ENCODE data around the gene LONP2. TPM values are rescaled to one million over a fixed set of nuclear protein-coding genes. Genes with fewer than 3 reads are reported as not detected.

The LONP2 gene
- total RNA-seq, 4 donors from 2014 or later, result 51.4 to 73.4 (median 63.3) TPM

DNA sequence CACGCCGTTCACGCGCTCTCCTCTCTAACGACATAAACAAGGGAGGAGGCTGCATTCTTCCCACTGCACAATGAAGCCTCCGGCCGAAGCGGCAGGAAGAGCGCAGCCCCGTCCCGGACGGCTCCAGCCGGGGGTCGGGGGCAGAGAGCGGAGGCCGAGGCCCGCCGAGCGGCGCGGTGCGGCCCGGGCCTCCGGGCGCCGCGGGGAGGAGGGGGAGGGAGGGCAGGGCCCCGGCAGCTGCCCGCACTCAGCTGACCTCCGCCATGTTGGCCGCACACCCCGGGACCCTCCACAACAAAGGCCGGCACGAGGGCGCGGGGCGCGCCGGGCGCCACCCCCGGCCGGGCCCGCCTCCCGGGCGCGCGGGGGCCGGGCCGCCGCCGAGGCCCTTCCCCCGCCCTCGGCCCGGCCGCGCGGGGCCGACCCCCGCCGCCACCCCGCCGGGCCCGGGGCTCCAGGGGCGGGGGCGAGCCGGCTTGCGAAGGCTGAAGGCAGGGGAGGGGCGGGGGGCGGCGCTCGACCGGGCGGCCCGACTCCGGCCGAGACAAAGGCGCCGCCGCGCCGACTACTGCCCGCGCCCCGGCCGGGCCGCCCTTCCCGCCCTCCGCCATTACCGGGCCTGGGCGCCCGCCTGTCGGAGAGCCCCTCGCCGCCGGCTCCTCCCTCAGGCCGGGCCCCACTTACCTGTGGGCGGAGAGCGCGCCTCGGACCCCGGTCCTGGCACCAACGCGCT is 140.6 kb downstream of the LONP2 start:
- peak in 1 of 2 donors; percentile 17 for TF ChIP-seq POLR2AphosphoS5 (IDR thresholded peaks at IDR 0.05)
- no peak for TF ChIP-seq EP300 (IDR thresholded peaks at IDR 0.05)
- TF ChIP-seq, protein P1, sequence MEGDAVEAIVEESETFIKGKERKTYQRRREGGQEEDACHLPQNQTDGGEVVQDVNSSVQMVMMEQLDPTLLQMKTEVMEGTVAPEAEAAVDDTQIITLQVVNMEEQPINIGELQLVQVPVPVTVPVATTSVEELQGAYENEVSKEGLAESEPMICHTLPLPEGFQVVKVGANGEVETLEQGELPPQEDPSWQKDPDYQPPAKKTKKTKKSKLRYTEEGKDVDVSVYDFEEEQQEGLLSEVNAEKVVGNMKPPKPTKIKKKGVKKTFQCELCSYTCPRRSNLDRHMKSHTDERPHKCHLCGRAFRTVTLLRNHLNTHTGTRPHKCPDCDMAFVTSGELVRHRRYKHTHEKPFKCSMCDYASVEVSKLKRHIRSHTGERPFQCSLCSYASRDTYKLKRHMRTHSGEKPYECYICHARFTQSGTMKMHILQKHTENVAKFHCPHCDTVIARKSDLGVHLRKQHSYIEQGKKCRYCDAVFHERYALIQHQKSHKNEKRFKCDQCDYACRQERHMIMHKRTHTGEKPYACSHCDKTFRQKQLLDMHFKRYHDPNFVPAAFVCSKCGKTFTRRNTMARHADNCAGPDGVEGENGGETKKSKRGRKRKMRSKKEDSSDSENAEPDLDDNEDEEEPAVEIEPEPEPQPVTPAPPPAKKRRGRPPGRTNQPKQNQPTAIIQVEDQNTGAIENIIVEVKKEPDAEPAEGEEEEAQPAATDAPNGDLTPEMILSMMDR (IDR thresholded peaks at IDR 0.05), result no peak
- TF ChIP-seq POLR2A (IDR thresholded peaks at IDR 0.05; ENCODE audit: low read depth), result peak; percentile 45
- Histone ChIP-seq H3K9me3 (no peaks in the 10 kb centered on the region), H3K27me3 (no peaks in the 10 kb centered on the region), H3K27ac (replicated peaks in 1 of 4) (peak overlapping the region; percentile 99 to 100 (median 99)), H3K36me3 (no peaks in the 10 kb centered on the region), H3K4me1 (peaks cover 35 to 51% (median 50%) of the 10 kb centered on the region in 4 donors), H3K4me3 (peak overlapping the region; percentile 96 to 99 (median 98))
- WGBS, result 3% methylated on average over 5 of the region's 103 CpGs
- no peak for DNase-seq (ENCODE audit: extremely low spot score)
- intact Hi-C loops (cut with DNase I), result no loop called here

DNA sequence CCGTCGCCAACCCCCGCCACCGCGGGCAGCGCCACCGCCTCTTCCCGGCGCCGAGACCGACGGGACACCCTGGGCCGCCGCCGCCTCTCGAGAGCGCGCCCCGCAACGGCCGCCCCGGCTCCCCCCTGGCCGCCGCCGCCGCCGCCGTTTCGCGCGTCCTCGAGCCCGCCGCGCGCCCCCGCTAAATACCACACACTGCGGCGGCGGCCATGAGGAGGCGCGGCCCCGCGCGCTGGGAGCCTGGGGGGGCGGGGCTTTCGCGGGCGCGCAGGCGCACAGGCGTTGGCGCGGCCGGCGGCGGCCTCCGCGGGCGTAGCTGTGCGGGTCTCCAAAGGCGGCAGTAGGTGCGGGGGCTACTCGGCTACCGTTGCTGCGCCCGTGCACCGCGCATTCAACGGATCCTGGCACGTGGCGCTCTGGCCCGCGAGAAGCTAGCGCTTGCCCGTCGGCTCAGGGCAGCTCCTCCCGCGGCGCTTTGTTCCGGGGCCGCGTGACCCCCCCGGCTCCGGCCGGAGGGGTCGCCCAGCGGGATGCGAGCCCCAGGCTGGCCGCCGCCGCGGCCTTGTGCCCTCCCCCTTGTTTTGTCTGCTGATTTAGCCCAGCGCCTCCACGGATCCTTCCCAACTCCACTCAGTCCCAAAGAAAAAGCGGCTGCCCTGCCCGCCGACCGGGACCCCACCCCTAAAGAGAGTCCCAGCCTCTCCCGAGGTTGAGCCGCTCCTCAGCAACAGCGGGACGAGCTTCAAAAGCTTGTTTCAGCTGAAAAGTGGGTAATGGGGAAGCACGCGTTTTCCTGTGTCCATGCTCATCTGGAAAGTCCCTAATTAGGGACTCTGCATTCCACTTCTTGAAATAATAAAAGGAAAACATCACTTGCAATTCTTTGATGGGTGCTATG is 141.4 kb downstream of the LONP2 start, which contains the start of gene SIAH1:
Gene SIAH1, minus strand, starts transcription at position 161 of the 898 bp plus-strand sequence. CDS start 22,985 bp downstream, outside the sequence.
- peak within 1 kb of the TSS; percentile 99 to 100 (median 99) for H3K27ac ChIP-seq (replicated peaks in 1 of 4)
- peaks cover 28 to 43% (median 41%) of the 10 kb centered on the region in 4 donors for H3K4me1 ChIP-seq
- intact Hi-C loops (cut with DNase I), result no loop called here

DNA sequence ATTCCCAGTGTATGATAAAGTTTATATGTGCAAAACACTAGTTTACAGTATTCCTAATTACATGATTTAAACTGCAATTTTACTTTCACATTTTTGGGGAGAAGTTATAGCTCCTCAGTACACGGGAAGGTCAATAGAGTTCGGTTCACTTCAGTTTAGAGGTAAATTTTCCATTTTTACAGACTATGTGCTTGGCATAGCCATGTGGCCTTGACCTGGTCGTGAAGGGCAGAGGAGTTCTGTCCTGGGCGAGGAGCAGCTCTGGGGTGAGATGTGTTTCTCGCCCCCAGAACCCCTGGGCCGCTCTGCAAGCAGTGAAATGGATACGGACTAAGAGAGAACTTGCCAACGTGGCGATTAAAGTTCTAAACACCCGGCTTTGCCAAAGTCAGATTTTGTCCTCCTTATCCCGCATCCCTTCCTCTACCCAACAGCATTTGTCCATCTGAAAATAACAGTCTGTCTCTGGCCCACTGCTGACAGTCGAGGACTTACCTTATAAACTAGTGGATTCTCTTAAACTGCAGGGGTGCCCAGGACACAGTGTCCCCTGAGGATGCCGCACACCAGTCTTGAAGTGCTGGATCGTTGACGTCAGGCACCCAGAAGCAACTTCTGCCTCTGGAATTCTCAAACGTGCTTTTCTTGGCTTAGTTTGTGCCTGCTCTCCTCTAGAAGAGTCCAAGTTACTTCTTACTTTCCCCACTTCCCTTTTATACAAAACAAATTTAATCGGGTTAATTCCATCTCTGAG is 142.6 kb downstream of the LONP2 start:
- H3K9me3 ChIP-seq, result no peaks in the 10 kb centered on the region
- H3K4me3 ChIP-seq, result no peak overlapping the region
- peak; percentile 7 to 16 for TF ChIP-seq POLR2AphosphoS5 (IDR thresholded peaks at IDR 0.05)
- TF ChIP-seq, protein P1 (IDR thresholded peaks at IDR 0.05), result no peak
- 82% methylated on average over 17 of the region's 17 CpGs for WGBS
- no peaks in the 10 kb centered on the region for H3K36me3 ChIP-seq
- intact Hi-C loops (cut with DNase I), result no loop called here
- peak overlapping the region in 2 of 4 donors; percentile 0 to 99 for H3K27ac ChIP-seq (replicated peaks in 1 of 4)
- DNase-seq (ENCODE audit: extremely low spot score), result no peak
- no peaks in the 10 kb centered on the region for H3K27me3 ChIP-seq
- peaks cover 20 to 31% (median 29%) of the 10 kb centered on the region in 4 donors for H3K4me1 ChIP-seq

More for the DNA sequence above, 141.4 kb downstream of the LONP2 start, which contains the start of gene SIAH1:
- 0% methylated on average over 8 of the region's 105 CpGs for WGBS
- DNase-seq (ENCODE audit: extremely low spot score), result no peak
- H3K4me3 ChIP-seq, result peak within 1 kb of the TSS; percentile 96 to 99 (median 98)
- H3K27me3 ChIP-seq, result no peaks in the 10 kb centered on the region
- TF ChIP-seq EP300 (IDR thresholded peaks at IDR 0.05) (no peak), POLR2A (IDR thresholded peaks at IDR 0.05; ENCODE audit: low read depth) (no peak), POLR2AphosphoS5 (IDR thresholded peaks at IDR 0.05) (peak in 1 of 2 donors; percentile 79)
- TF ChIP-seq, protein P1 (IDR thresholded peaks at IDR 0.05), result peak in 1 of 3 experiments; percentile 13
- H3K36me3 ChIP-seq, result no peaks in the 10 kb centered on the region
- no peaks in the 10 kb centered on the region for H3K9me3 ChIP-seq

DNA sequence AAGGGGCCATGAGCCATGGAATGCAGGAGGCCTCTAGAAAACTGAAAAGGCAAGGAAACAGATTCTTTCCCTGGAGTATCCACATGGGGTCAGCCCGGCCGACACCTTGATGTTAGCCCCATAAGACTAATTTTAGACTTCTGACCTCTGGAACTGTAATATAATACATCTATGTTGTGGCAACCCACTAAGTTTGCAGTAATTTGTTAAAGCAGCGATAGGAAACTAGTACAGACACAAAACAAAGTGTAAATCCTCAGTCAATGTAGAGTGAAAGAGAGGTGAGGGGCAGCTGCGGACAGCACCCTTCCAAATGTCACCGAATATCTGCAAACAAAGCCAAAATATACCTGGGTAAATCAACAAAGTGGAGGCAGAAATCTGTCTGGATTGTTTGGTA is 148.3 kb downstream of the LONP2 start:
- intact Hi-C loops (cut with DNase I), result no loop called here
- Histone ChIP-seq H3K4me3 (no peak overlapping the region), H3K36me3 (no peaks in the 10 kb centered on the region), H3K4me1 (no peaks in the 10 kb centered on the region), H3K27me3 (no peaks in the 10 kb centered on the region), H3K9me3 (no peaks in the 10 kb centered on the region), H3K27ac (replicated peaks in 1 of 4) (no peak overlapping the region)
- 93% methylated on average over 5 of the region's 5 CpGs for WGBS
- no peak for TF ChIP-seq POLR2A (IDR thresholded peaks at IDR 0.05; ENCODE audit: low read depth)
- TF ChIP-seq, protein P1 (IDR thresholded peaks at IDR 0.05), result no peak
- no peak for TF ChIP-seq EP300 (IDR thresholded peaks at IDR 0.05)
- TF ChIP-seq POLR2AphosphoS5 (IDR thresholded peaks at IDR 0.05), result no peak
- DNase-seq (ENCODE audit: extremely low spot score), result no peak

Data from esophagus muscularis mucosa (tissue), 4 donors.